GM19324 (cell line): ENCODE measurements around the gene C17orf75.
A peak's percentile ranks its signal among the peaks of the same experiment; 100 is the strongest.
"Not testable (repeated sequence)": the region's sequence is repeated elsewhere in the genome, so short reads cannot be mapped to it uniquely, and the experiment has no call there.

Experiments
- ATAC-seq: cut with Tn5 transposase; IDR thresholded peaks from one replicate; pipeline ENCODE4 v1.9.1; 2021; ENCODE audit warnings: mild to moderate bottlenecking, moderate library complexity; ENCODE audit not compliant: unreplicated experiment, low FRiP score

Gene C17orf75

GRCh38 chr17:32341857-32342602 is at the start of gene C17orf75:
C17orf75 (minus strand) TSS chr17:32342173; CDS start chr17:32342139, 34 bp downstream.
- peak; percentile 73 for ATAC-seq

- ATAC-seq: no peak
Measured at GRCh38 chr17:32388613-32389459, 46.9 kb upstream of the C17orf75 start.

- ATAC-seq: not testable (repeated sequence)
Measured at GRCh38 chr17:32388128-32388527, 46.2 kb upstream of the C17orf75 start.

GRCh38 chr17:32386844-32387243 is 44.9 kb upstream of the C17orf75 start:
- ATAC-seq: no peak

GRCh38 chr17:32385971-32386370 is 44.0 kb upstream of the C17orf75 start:
- no peak for ATAC-seq

- no peak for ATAC-seq
Measured at GRCh38 chr17:32385121-32385520, 43.1 kb upstream of the C17orf75 start.

GRCh38 chr17:32383926-32384434 is 42.0 kb upstream of the C17orf75 start:
- no peak for ATAC-seq

- ATAC-seq: no peak
Measured at GRCh38 chr17:32382526-32383223, 40.7 kb upstream of the C17orf75 start.

- no peak for ATAC-seq
Measured at GRCh38 chr17:32370426-32370825, 28.5 kb upstream of the C17orf75 start.

- no peak for ATAC-seq
Measured at GRCh38 chr17:32361270-32361669, 19.3 kb upstream of the C17orf75 start.

- ATAC-seq: no peak
Measured at GRCh38 chr17:32357615-32358014, 15.6 kb upstream of the C17orf75 start.

GRCh38 chr17:32356750-32357149 is 14.8 kb upstream of the C17orf75 start:
- ATAC-seq: no peak

GRCh38 chr17:32356378-32356743 is 14.4 kb upstream of the C17orf75 start:
- ATAC-seq: no peak

GRCh38 chr17:32355649-32356377 is 13.8 kb upstream of the C17orf75 start:
- ATAC-seq: no peak

- ATAC-seq: not testable (repeated sequence)
Measured at GRCh38 chr17:32352734-32353133, 10.8 kb upstream of the C17orf75 start.

- peak; percentile 26 for ATAC-seq
Measured at GRCh38 chr17:32350666-32351418, 8.9 kb upstream of the C17orf75 start.

GRCh38 chr17:32349854-32350665 is 8.1 kb upstream of the C17orf75 start, which contains the start of gene ZNF207:
ZNF207 (plus strand) TSS chr17:32350157; CDS start chr17:32350286, 129 bp downstream.
- peak; percentile 90 for ATAC-seq

- ATAC-seq: no peak
Measured at GRCh38 chr17:32349503-32349853, 7.5 kb upstream of the C17orf75 start.

- no peak for ATAC-seq
Measured at GRCh38 chr17:32348483-32348800, 6.5 kb upstream of the C17orf75 start.
